HEK293 (cell line): Measurements from ENCODE around the gene MPO.
A peak's percentile ranks its signal among the peaks of the same experiment; 100 is the strongest.

Experiments
- CTCF ChIA-PET: fragments of 350-600 bp; formaldehyde crosslinking; extraction: SDS; loops from one replicate; lab custom pipeline; 2021; ENCODE audit warnings: antibody characterized with exemption; lab: Yijun Ruan, JAX
- POLR2A ChIA-PET: fragments of 300-600 bp; formaldehyde crosslinking; extraction: SDS; loops from one replicate; lab custom pipeline; 2020; ENCODE audit warnings: antibody characterized with exemption, inconsistent platforms; lab: Yijun Ruan, JAX
- H3K27ac ChIP-seq: fragments of 200-500 bp; sonication (Bioruptor generic); 2 replicates; pipeline ENCODE4 v1.5.1; 2014; ENCODE audit warnings: low read depth, low read length, control low read depth, inconsistent platforms; ENCODE audit errors: extremely low read depth
- H3K36me3 ChIP-seq, 2 experiments: fragments of 200-500 bp in 1 of 2; sonication (Bioruptor generic) in 1 of 2; 1 replicate in 1 of 2; 2 replicates in 1 of 2; pipeline ENCODE4 v1.5.1; 2014 to 2017; ENCODE audit warnings: inconsistent platforms in 2 of 2, low read length in 2 of 2; ENCODE audit not compliant: control insufficient read depth in 2 of 2, insufficient read depth in 1 of 2
- H3K4me1 ChIP-seq: fragments of 200-500 bp; sonication (Bioruptor generic); 2 replicates; pipeline ENCODE4 v1.5.1; 2014; ENCODE audit warnings: mild to moderate bottlenecking, low read length, inconsistent platforms; ENCODE audit not compliant: control insufficient read depth, insufficient read depth
- H3K4me3 ChIP-seq: 2 replicates; pipeline ENCODE4 v1.5.1; 2011; ENCODE audit warnings: low read depth, mild to moderate bottlenecking, control low read depth, low read length, moderate library complexity
- H3K9me3 ChIP-seq: fragments of 200-500 bp; sonication (Bioruptor generic); 2 replicates; pipeline ENCODE4 v1.5.1; 2014; ENCODE audit warnings: low read depth, low read length, inconsistent platforms; ENCODE audit not compliant: control insufficient read depth, insufficient read depth
- BCL11B ChIP-seq: fragments of 450-650 bp; formaldehyde crosslinking; IDR thresholded peaks from 2 replicates; pipeline ENCODE4 v1.5.1; 2016; ENCODE audit warnings: low read depth, missing biosample characterization, missing genetic modification characterization
- EGR2 ChIP-seq: fragments of 450-650 bp; formaldehyde crosslinking; IDR thresholded peaks from 2 replicates; pipeline ENCODE4 v1.5.1; 2016; ENCODE audit warnings: low read depth, missing biosample characterization, missing genetic modification characterization
- GLI2 ChIP-seq: fragments of 450-650 bp; formaldehyde crosslinking; IDR thresholded peaks from 2 replicates; pipeline ENCODE4; 2017; ENCODE audit warnings: missing biosample characterization, missing genetic modification characterization, low read depth, borderline replicate concordance
- KLF1 ChIP-seq: fragments of 450-650 bp; formaldehyde crosslinking; IDR thresholded peaks from 2 replicates; pipeline ENCODE4 v1.5.1; 2016; ENCODE audit warnings: missing biosample characterization, missing genetic modification characterization
- KLF17 ChIP-seq: fragments of 450-650 bp; formaldehyde crosslinking; IDR thresholded peaks from 2 replicates; pipeline ENCODE4 v1.5.1; 2016; ENCODE audit warnings: missing biosample characterization, missing genetic modification characterization
- MEIS1 ChIP-seq: sonication (generic); formaldehyde crosslinking; IDR thresholded peaks from 2 replicates; pipeline ENCODE4 v1.8.1; 2022; ENCODE audit warnings: missing genetic modification reagents, mild to moderate bottlenecking, borderline replicate concordance
- OVOL3 ChIP-seq: fragments of 450-650 bp; formaldehyde crosslinking; IDR thresholded peaks from 2 replicates; pipeline ENCODE4 v1.5.1; 2016; ENCODE audit warnings: missing biosample characterization, missing genetic modification characterization
- REST ChIP-seq: fragments of 450-650 bp; formaldehyde crosslinking; IDR thresholded peaks from 2 replicates; pipeline ENCODE4 v1.5.1; 2016; ENCODE audit warnings: missing biosample characterization, missing genetic modification characterization
- SCRT2 ChIP-seq: fragments of 450-650 bp; formaldehyde crosslinking; IDR thresholded peaks from 2 replicates; pipeline ENCODE4 v1.5.1; 2016; ENCODE audit warnings: missing biosample characterization, missing genetic modification characterization
- TRIM28 ChIP-seq: IDR thresholded peaks from 2 replicates; pipeline ENCODE4 v1.6.1; 2011; ENCODE audit warnings: low read length, control low read depth, borderline replicate concordance
- ZBTB1 ChIP-seq: fragments of 450-650 bp; formaldehyde crosslinking; IDR thresholded peaks from 2 replicates; pipeline ENCODE4 v1.5.1; 2016; ENCODE audit warnings: missing biosample characterization, missing genetic modification characterization
- ZBTB21 ChIP-seq: fragments of 450-650 bp; formaldehyde crosslinking; IDR thresholded peaks from 2 replicates; pipeline ENCODE4 v1.5.1; 2017; ENCODE audit warnings: missing biosample characterization, missing genetic modification characterization
- ZBTB6 ChIP-seq: fragments of 450-650 bp; formaldehyde crosslinking; IDR thresholded peaks from 2 replicates; pipeline ENCODE4 v1.5.1; 2017; ENCODE audit warnings: missing biosample characterization, missing genetic modification characterization
- ZFHX2 ChIP-seq: fragments of 450-650 bp; formaldehyde crosslinking; conservative IDR thresholded peaks from 2 replicates; pipeline ENCODE4 v1.5.1; 2016; ENCODE audit warnings: missing biosample characterization, missing genetic modification characterization
- ZNF121 ChIP-seq: fragments of 450-650 bp; formaldehyde crosslinking; IDR thresholded peaks from 2 replicates; pipeline ENCODE4 v1.5.1; 2016; ENCODE audit warnings: missing biosample characterization, missing genetic modification characterization
- ZNF19 ChIP-seq: fragments of 450-650 bp; formaldehyde crosslinking; IDR thresholded peaks from 2 replicates; pipeline ENCODE4; 2016; ENCODE audit warnings: missing biosample characterization, missing genetic modification characterization, low read depth
- ZNF23 ChIP-seq: fragments of 450-650 bp; formaldehyde crosslinking; IDR thresholded peaks from 2 replicates; pipeline ENCODE4 v1.5.1; 2016; ENCODE audit warnings: missing biosample characterization, missing genetic modification characterization, borderline replicate concordance
- ZNF416 ChIP-seq: fragments of 450-650 bp; formaldehyde crosslinking; IDR thresholded peaks from 2 replicates; pipeline ENCODE4 v1.5.1; 2016; ENCODE audit warnings: missing biosample characterization, missing genetic modification characterization
- ZNF544 ChIP-seq: fragments of 450-650 bp; formaldehyde crosslinking; IDR thresholded peaks from 2 replicates; pipeline ENCODE4 v1.5.0; 2017; ENCODE audit warnings: missing biosample characterization, missing genetic modification characterization
- ZNF629 ChIP-seq: fragments of 450-650 bp; formaldehyde crosslinking; IDR thresholded peaks from 2 replicates; pipeline ENCODE4 v1.5.1; 2017; ENCODE audit warnings: missing biosample characterization, missing genetic modification characterization
- ZNF658 ChIP-seq: fragments of 450-650 bp; formaldehyde crosslinking; IDR thresholded peaks from 2 replicates; pipeline ENCODE4; 2016; ENCODE audit warnings: missing biosample characterization, missing genetic modification characterization
- ZNF768 ChIP-seq: fragments of 450-650 bp; formaldehyde crosslinking; IDR thresholded peaks from 2 replicates; pipeline ENCODE4 v1.5.1; 2018; ENCODE audit warnings: missing biosample characterization, mild to moderate bottlenecking, missing genetic modification characterization
- TF ChIP-seq, protein P1 (sequence below): fragments of 450-650 bp; formaldehyde crosslinking; IDR thresholded peaks from 2 replicates; pipeline ENCODE4 v1.5.1; 2016; ENCODE audit warnings: missing biosample characterization, missing genetic modification characterization

Gene MPO

GRCh38 chr17:58321571-58322525, 41.1 kb upstream of the MPO start:
- POLR2A ChIA-PET: interaction anchor here (0.6 to 5.2 kb wide), 5 partner anchors 30 to 160 kb away, joined by 3 to 30 read pairs (median 4); partner anchors contain the start of genes MKS1, RNF43 and SUPT4H1
- H3K27ac ChIP-seq: no peak overlapping the region
- H3K9me3 ChIP-seq: no peaks in the 10 kb centered on the region
- TF ChIP-seq ZBTB1 (no peak), ZBTB6 (tag by site-specific recombination) (no peak), MEIS1 (CRISPR knock-in tag) (no peak), ZNF19 (tag by site-specific recombination) (no peak), GLI2 (tag by site-specific recombination) (no peak), ZNF416 (no peak), ZNF23 (tag by site-specific recombination) (no peak), OVOL3 (no peak), ZNF121 (no peak), ZNF544 (no peak), KLF17 (tag by site-specific recombination) (0 out of 2 replicates have a peak, but pooled peaks have one; percentile 23), KLF1 (no peak), ZNF768 (tag by site-specific recombination) (no peak), ZBTB21 (tag by site-specific recombination) (no peak), TRIM28 (no peak), EGR2 (peak; percentile 74), ZNF629 (tag by site-specific recombination) (no peak), ZFHX2 (tag by site-specific recombination) (peak; percentile 55)
- no peaks in the 10 kb centered on the region for H3K36me3 ChIP-seq
- CTCF ChIA-PET: interaction anchor here (0.7 to 1.6 kb wide), 5 partner anchors 17 to 124 kb away, joined by 3 to 5 read pairs (median 4); partner anchors contain the start of genes RNF43 and SUPT4H1
- H3K4me3 ChIP-seq: no peak overlapping the region
- H3K4me1 ChIP-seq: peaks cover 5% of the 10 kb centered on the region; the same call in 1 of the 2 replicates

DNA sequence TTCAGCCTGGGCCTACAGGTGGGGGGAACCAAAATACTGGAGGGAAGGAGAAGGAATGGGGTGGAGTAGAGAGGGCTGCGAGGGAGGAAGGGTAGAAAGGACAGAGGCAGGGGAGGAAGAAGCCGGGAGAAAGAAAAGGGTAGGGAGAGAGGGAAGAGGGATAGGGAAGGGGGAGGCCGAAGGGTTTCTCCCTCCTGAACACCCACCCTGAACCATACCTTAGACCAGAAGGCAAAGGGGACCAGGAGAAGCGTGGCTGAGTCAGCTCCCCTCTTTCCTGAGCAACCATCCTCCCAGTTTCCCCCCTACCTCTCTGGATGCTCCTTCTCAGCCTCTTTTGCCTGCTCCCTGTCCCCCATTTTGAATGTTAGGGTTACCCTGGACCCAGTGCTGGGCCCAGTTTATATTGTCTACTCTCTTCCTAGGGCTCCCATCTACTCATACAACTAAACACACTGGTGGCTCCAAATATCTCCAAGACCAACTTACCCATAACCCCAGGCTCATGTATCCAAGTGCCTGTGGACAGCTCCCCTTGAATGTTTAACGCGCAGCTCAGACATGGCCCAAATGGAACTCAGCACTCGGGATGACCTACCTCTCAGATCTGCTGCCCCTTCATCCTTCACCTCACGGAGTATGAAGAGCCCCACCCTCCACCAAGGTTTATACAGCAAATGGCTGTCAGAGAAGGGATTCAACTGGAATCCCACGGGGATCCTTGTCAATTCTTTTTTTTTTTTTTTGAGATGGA, 40.0 kb upstream of the MPO start:
- Histone ChIP-seq H3K4me1 (peaks cover 5% of the 10 kb centered on the region; the same call in 1 of the 2 replicates), H3K4me3 (no peak overlapping the region), H3K9me3 (no peaks in the 10 kb centered on the region), H3K27ac (no peak overlapping the region), H3K36me3 (no peaks in the 10 kb centered on the region)
- ChIA-PET POLR2A (interaction anchor here (0.7 to 0.8 kb wide), 2 partner anchors 33 to 96 kb away, joined by 3 to 4 read pairs; partner anchors contain the start of gene RNF43), CTCF (interaction anchor here (0.7 to 1.6 kb wide), 5 partner anchors 11 to 128 kb away, joined by 3 to 5 read pairs (median 4); partner anchors contain the start of gene RNF43)
- no peak for TF ChIP-seq KLF1
- TF ChIP-seq REST (tag by site-specific recombination): peak; percentile 53
- no peak for TF ChIP-seq BCL11B (tag by site-specific recombination)
- no peak for TF ChIP-seq ZNF658 (tag by site-specific recombination)
- TF ChIP-seq, protein P1, sequence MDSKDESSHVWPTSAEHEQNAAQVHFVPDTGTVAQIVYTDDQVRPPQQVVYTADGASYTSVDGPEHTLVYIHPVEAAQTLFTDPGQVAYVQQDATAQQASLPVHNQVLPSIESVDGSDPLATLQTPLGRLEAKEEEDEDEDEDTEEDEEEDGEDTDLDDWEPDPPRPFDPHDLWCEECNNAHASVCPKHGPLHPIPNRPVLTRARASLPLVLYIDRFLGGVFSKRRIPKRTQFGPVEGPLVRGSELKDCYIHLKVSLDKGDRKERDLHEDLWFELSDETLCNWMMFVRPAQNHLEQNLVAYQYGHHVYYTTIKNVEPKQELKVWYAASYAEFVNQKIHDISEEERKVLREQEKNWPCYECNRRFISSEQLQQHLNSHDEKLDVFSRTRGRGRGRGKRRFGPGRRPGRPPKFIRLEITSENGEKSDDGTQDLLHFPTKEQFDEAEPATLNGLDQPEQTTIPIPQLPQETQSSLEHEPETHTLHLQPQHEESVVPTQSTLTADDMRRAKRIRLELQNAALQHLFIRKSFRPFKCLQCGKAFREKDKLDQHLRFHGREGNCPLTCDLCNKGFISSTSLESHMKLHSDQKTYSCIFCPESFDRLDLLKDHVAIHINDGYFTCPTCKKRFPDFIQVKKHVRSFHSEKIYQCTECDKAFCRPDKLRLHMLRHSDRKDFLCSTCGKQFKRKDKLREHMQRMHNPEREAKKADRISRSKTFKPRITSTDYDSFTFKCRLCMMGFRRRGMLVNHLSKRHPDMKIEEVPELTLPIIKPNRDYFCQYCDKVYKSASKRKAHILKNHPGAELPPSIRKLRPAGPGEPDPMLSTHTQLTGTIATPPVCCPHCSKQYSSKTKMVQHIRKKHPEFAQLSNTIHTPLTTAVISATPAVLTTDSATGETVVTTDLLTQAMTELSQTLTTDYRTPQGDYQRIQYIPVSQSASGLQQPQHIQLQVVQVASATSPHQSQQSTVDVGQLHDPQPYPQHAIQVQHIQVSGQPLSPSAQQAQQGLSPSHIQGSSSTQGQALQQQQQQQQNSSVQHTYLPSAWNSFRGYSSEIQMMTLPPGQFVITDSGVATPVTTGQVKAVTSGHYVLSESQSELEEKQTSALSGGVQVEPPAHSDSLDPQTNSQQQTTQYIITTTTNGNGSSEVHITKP (tag by site-specific recombination): 0 out of 2 replicates have a peak, but pooled peaks have one; percentile 25
- peak; percentile 40; the same call in 1 of the 2 replicates for TF ChIP-seq SCRT2
